Suppressor macrophage (primary cell): ENCODE measurements around the gene RNF4.
A peak's percentile ranks its signal among the peaks of the same experiment; 100 is the strongest.
"Not testable (repeated sequence)": the region's sequence is repeated elsewhere in the genome, so short reads cannot be mapped to it uniquely, and the experiment has no call there.

ENCODE experiments used
- DNase-seq, 4 experiments: peaks; one replicate each; pipeline ENCODE4 v3.0.0-alpha.2; 2020 to 2022

The RNF4 gene

GRCh38 chr4:2458546-2459491 is 10.1 kb upstream of the RNF4 start:
- DNase-seq = no peak

GRCh38 chr4:2459589-2460349 is 9.1 kb upstream of the RNF4 start:
- no peak for DNase-seq

- no peak for DNase-seq
Observed at GRCh38 chr4:2461246-2461960, 7.5 kb upstream of the RNF4 start.

- peak; percentile 70 to 90 (median 78) for DNase-seq
Observed at GRCh38 chr4:2462218-2462991, 6.5 kb upstream of the RNF4 start.

GRCh38 chr4:2462992-2463762 is 5.7 kb upstream of the RNF4 start:
- no peak for DNase-seq

- DNase-seq = no peak
Observed at GRCh38 chr4:2465032-2465431, 3.9 kb upstream of the RNF4 start.

- not testable (repeated sequence) for DNase-seq
Observed at GRCh38 chr4:2465544-2465943, 3.4 kb upstream of the RNF4 start.

- DNase-seq = peak; percentile 50 to 77 (median 60)
Observed at GRCh38 chr4:2469192-2469984, 482 bp downstream of the RNF4 start.

GRCh38 chr4:2470791-2471190 is 1.9 kb downstream of the RNF4 start:
- no peak for DNase-seq

- DNase-seq = peak in 2 of 4 experiments; percentile 36 to 52
Observed at GRCh38 chr4:2472187-2472586, 3.3 kb downstream of the RNF4 start.

GRCh38 chr4:2478229-2478628 is 9.3 kb downstream of the RNF4 start:
- no peak for DNase-seq

- no peak for DNase-seq
Observed at GRCh38 chr4:2480649-2481048, 11.7 kb downstream of the RNF4 start.

GRCh38 chr4:2482192-2482591 is 13.3 kb downstream of the RNF4 start:
- DNase-seq = no peak

GRCh38 chr4:2482693-2483092 is 13.8 kb downstream of the RNF4 start:
- DNase-seq = no peak

GRCh38 chr4:2483237-2483636 is 14.3 kb downstream of the RNF4 start:
- DNase-seq = no peak

GRCh38 chr4:2484185-2484584 is 15.3 kb downstream of the RNF4 start:
- peak in 1 of 4 experiments; percentile 28 for DNase-seq

GRCh38 chr4:2484993-2485392 is 16.1 kb downstream of the RNF4 start:
- peak; percentile 91 to 97 (median 96) for DNase-seq

GRCh38 chr4:2485956-2486355 is 17.1 kb downstream of the RNF4 start:
- DNase-seq = peak; percentile 31 to 74 (median 59)

GRCh38 chr4:2486981-2487380 is 18.1 kb downstream of the RNF4 start:
- DNase-seq = no peak

GRCh38 chr4:2487632-2488031 is 18.7 kb downstream of the RNF4 start:
- no peak for DNase-seq
